Measurements from ENCODE around the gene VPS37C. TPM values are rescaled to one million over a fixed set of nuclear protein-coding genes. Genes with fewer than 3 reads are reported as not detected.

Gene VPS37C
- total RNA-seq, 1 experiment from 2014 or later, result 29.0 TPM

DNA sequence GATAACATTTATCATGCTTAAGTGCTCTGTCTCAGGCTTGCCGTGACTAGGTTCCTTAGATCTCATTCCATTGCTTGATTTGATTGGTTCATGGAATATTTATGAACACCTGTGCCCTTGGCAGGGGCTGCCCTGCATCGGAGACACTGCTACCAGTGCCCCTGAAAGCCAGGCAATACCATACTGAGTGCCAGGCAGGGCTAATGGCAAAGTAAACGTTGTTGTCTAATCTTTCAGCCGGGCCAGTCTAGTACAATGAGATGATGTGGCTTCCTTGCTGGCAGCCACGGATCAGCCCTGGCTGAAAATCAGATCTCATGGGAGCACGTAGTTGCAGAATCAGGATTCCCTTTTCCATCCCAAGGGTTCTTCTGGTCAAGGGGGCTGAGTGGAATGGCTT is 37.1 kb upstream of the VPS37C start:
- Histone ChIP-seq H3K36me3 (ENCODE audit: low read depth) (no peaks in the 10 kb centered on the region), H3K9me3 (ENCODE audit: insufficient read depth, low read depth) (no peaks in the 10 kb centered on the region), H4K20me1 (ENCODE audit: insufficient read depth) (no peaks in the 10 kb centered on the region), H3K4me3 (no peak overlapping the region), H3F3A (ENCODE audit: insufficient read depth, low read depth) (no peaks in the 10 kb centered on the region), H3K27ac (no peak overlapping the region), H3K27me3 (ENCODE audit: insufficient read depth, low read depth) (peaks cover 93% of the 10 kb centered on the region), H3K79me2 (ENCODE audit: low read depth) (no peaks in the 10 kb centered on the region), H3K9me2 (ENCODE audit: insufficient read depth) (no peaks in the 10 kb centered on the region), H2AFZ (no peak overlapping the region), H3K4me2 (no peak overlapping the region), H3K4me1 (replicated peaks; ENCODE audit: insufficient read depth) (no peaks in the 10 kb centered on the region)
- ChIA-PET CTCF (no interaction called here), POLR2A (ENCODE audit: unreplicated experiment) (no interaction called here)
- peak in 1 of 2 experiments; percentile 32 for DNase-seq
- intact Hi-C loops (cut with micrococcal nuclease; ENCODE audit: unreplicated experiment), result no loop called here
- TF ChIP-seq CTCF (conservative IDR thresholded peaks at IDR 0.05), result no peak
- no TSS peak for BruUV-seq (replicated peaks)

GRCh38 chr11:61195719-61196118 is 34.5 kb upstream of the VPS37C start:
- DNase-seq, result no peak
- H3K4me1 ChIP-seq (replicated peaks; ENCODE audit: insufficient read depth), result no peaks in the 10 kb centered on the region
- H3K79me2 ChIP-seq (ENCODE audit: low read depth), result no peaks in the 10 kb centered on the region
- H3F3A ChIP-seq (ENCODE audit: insufficient read depth, low read depth), result no peaks in the 10 kb centered on the region
- H2AFZ ChIP-seq, result no peak overlapping the region
- no peaks in the 10 kb centered on the region for H3K36me3 ChIP-seq (ENCODE audit: low read depth)
- H3K4me3 ChIP-seq, result no peak overlapping the region
- H3K4me2 ChIP-seq, result no peak overlapping the region
- no peaks in the 10 kb centered on the region for H4K20me1 ChIP-seq (ENCODE audit: insufficient read depth)
- no peak overlapping the region for H3K27ac ChIP-seq
- TF ChIP-seq CTCF (conservative IDR thresholded peaks at IDR 0.05) (no peak), EZH2 (IDR thresholded peaks at IDR 0.05; ENCODE audit: low read depth) (no peak)
- BruUV-seq (replicated peaks), result no TSS peak
- no peaks in the 10 kb centered on the region for H3K9me2 ChIP-seq (ENCODE audit: insufficient read depth)
- ChIA-PET CTCF (interaction anchor here (0.6 kb wide), 1 partner anchor 149 kb away, joined by 14 read pairs; no protein-coding TSS in a partner anchor), POLR2A (ENCODE audit: unreplicated experiment) (no interaction called here)
- H3K27me3 ChIP-seq (ENCODE audit: insufficient read depth, low read depth), result peaks cover 91% of the 10 kb centered on the region
- peaks cover 9% of the 10 kb centered on the region for H3K9me3 ChIP-seq (ENCODE audit: insufficient read depth, low read depth)
- intact Hi-C loops (cut with micrococcal nuclease; ENCODE audit: unreplicated experiment), result no loop called here

- no peak overlapping the region for H2AFZ ChIP-seq
- no peaks in the 10 kb centered on the region for H3K9me2 ChIP-seq (ENCODE audit: insufficient read depth)
- H3K4me3 ChIP-seq, result no peak overlapping the region
- no peak overlapping the region for H3K4me2 ChIP-seq
- TF ChIP-seq CTCF (conservative IDR thresholded peaks at IDR 0.05) (no peak), EZH2 (IDR thresholded peaks at IDR 0.05; ENCODE audit: low read depth) (no peak)
- no peaks in the 10 kb centered on the region for H3K36me3 ChIP-seq (ENCODE audit: low read depth)
- ChIA-PET CTCF (no interaction called here), POLR2A (ENCODE audit: unreplicated experiment) (no interaction called here)
- H3K27me3 ChIP-seq (ENCODE audit: insufficient read depth, low read depth), result peaks cover 91% of the 10 kb centered on the region
- no peak for DNase-seq
- no TSS peak for BruUV-seq (replicated peaks)
- H3K27ac ChIP-seq, result no peak overlapping the region
- H3F3A ChIP-seq (ENCODE audit: insufficient read depth, low read depth), result no peaks in the 10 kb centered on the region
- H3K9me3 ChIP-seq (ENCODE audit: insufficient read depth, low read depth), result peaks cover 12% of the 10 kb centered on the region
- no peaks in the 10 kb centered on the region for H3K79me2 ChIP-seq (ENCODE audit: low read depth)
- intact Hi-C loops (cut with micrococcal nuclease; ENCODE audit: unreplicated experiment), result no loop called here
- no peaks in the 10 kb centered on the region for H4K20me1 ChIP-seq (ENCODE audit: insufficient read depth)
- H3K4me1 ChIP-seq (replicated peaks; ENCODE audit: insufficient read depth), result no peaks in the 10 kb centered on the region
Measured at GRCh38 chr11:61194981-61195695, 33.9 kb upstream of the VPS37C start.

Measured in PC-9 (cell line).